ENCODE data around the gene TYRO3.
"Not testable (repeated sequence)": the region's sequence is repeated elsewhere in the genome, so short reads cannot be mapped to it uniquely, and the experiment has no call there.

The TYRO3 gene

DNA sequence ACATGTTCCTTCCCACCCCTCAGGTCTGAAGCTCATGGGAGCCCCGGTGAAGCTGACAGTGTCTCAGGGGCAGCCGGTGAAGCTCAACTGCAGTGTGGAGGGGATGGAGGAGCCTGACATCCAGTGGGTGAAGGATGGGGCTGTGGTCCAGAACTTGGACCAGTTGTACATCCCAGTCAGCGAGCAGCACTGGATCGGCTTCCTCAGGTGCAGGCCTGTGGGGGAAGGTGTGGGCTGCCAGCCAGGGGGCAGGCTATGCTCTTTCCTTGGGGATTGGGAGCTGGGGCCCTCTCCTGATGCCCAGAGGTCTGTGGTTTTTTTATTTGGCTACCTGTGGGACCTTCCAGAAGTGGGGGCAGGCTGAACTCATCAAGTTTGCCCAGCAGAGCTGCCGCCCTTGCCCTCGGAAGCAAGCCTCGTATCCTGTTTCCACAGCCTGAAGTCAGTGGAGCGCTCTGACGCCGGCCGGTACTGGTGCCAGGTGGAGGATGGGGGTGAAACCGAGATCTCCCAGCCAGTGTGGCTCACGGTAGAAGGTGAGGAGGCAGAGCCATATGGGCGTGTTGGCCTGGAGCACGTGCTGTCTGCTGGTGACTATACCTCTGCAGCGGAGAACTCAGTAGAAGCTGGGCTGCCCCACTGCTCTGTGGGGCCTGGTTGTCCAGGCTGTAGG is 2.2 kb downstream of the TYRO3 start:
- FAIRE-seq = no peak
- DNase-seq (ENCODE audit: insufficient read length, low spot score) = no peak
- no peak for TF ChIP-seq POLR2A (IDR thresholded peaks at IDR 0.05; ENCODE audit: low read depth, low read length)

DNA sequence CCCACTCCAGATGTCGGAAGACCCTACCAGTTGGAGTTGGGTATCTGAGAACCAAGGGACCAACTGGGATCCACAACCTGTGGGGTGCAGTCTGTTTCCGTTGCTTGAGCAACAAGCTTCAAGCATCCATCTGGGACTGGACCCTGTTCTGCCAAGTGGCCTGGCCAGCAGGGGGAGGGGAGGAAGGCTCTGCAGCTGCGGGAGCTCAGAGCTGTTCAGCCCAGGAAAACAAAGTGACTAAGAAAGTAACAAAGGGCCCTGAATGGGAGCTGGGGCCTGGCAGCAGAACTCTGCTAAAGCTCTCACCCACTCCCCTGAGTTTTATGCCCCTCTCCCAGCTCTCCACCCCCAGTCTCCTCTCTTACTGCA is 2.7 kb downstream of the TYRO3 start:
- no peak for FAIRE-seq
- no peak for TF ChIP-seq POLR2A (IDR thresholded peaks at IDR 0.05; ENCODE audit: low read depth, low read length)
- DNase-seq (ENCODE audit: insufficient read length, low spot score) = no peak

DNA sequence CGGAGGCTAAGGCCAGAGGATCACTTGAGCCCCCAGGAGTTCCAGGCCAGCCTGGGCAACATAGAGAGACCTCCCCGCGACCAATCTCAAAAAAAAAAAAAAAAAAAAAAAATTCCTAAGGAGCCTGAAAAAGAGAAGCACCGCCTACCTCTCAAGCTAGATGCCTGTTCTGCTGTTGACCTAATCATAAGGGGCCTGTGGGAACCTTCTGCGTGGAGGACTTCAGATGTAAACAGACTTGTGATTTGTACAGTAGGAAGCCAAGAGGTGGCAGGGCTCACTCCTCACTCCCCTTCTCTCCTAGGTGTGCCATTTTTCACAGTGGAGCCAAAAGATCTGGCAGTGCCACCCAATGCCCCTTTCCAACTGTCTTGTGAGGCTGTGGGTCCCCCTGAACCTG is 3.2 kb downstream of the TYRO3 start:
- no peak for TF ChIP-seq POLR2A (IDR thresholded peaks at IDR 0.05; ENCODE audit: low read depth, low read length)
- DNase-seq (ENCODE audit: insufficient read length, low spot score) = no peak
- FAIRE-seq = no peak

DNA sequence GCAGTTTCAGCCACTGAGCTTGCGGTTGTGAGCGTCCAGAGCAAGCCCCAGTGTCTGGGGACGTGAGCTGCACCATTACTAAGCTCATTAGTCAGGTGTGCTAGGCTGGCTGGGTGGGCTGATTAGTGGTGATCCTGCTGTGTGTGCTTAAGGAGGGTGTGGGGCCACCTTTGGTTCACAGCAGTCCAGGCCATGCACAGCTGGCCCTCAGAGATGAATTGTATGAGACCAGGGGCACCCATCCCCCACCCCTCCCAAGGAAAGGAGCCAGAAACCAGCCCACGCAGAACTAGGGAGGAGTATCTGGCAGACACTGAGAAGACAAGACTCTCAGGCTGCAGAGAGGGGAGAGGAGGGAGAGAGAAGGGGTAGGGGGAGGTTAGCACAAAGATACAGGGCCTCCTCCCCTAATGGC is 3.8 kb downstream of the TYRO3 start:
- DNase-seq (ENCODE audit: insufficient read length, low spot score) (no peak), FAIRE-seq (no peak)
- no peak for TF ChIP-seq POLR2A (IDR thresholded peaks at IDR 0.05; ENCODE audit: low read depth, low read length)

DNA sequence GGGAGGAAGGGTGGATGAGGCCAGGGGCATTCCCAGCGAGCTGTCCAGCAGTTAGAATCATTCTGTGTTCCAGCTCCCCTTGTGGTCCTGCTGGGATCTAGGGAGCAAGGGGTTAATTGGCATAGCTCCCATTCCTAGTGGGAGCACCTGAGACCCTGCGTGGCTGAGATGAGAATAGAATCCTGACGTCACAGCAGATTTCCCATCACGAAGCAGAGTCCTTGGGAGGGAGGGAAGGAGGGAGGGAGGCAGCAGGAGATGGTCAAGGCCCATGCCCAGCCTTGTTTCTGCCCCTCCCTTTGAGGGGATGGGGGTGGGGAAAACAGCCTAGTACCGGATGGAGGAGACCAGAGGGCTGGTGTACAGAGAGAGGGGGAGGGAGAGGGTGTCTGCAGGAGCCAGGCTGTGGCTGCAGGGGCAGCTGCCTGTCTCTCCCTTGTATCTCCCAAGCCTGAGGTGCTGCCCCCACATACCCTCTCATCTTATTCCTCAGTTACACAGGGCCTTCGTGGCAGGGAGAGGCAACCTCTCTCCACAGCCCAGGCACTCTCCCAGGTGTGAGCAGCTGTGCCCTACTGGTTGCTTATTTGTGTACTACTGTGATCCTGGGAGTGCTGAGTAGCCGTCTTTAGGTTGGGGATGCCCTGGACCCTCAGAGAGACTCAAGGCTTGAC is 5.4 kb downstream of the TYRO3 start:
- DNase-seq (ENCODE audit: insufficient read length, low spot score) (no peak), FAIRE-seq (no peak)
- no peak for TF ChIP-seq POLR2A (IDR thresholded peaks at IDR 0.05; ENCODE audit: low read depth, low read length)

DNA sequence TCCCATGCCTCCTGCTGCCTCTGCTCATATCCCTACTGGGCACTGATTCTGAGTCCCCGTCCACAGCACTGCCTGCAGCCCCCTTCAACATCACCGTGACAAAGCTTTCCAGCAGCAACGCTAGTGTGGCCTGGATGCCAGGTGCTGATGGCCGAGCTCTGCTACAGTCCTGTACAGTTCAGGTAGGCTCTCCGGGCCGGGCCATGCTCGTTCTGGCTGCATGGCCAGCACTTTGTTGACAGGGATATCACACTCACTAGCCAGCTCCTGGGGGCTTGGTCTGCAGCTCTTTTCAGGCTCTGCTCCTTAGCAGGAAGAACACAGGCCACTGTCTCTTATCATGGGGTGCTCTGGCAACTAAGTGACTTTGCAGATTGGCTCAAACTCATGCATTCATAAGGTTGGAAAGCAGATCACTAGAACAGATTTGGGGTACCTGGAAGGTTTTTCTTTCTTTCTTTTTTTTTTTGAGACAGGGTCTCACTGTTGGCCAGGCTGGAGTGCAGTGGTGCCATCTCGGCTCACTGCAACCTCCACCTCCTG is 6.0 kb downstream of the TYRO3 start:
- no peak for TF ChIP-seq POLR2A (IDR thresholded peaks at IDR 0.05; ENCODE audit: low read depth, low read length)
- DNase-seq (ENCODE audit: insufficient read length, low spot score) (no peak), FAIRE-seq (no peak)

DNA sequence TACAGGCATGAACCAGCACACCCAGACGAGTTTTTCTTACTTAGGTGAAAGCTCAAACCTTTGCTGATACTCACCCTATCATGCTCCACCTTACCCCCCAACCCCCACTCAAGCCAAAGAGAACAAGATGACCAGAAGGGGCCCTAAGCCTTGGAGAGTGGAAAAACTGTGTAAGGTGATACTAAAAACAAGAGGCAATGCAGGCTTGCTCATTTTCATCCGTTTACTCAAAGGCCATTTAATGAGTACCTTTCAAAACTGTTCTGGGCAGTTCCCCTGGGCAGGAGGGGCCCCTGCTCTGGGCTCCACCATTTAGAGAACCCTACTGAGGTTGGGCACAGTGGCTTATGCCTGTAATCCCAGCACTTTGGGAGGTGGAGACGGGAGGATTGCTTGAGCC is 6.7 kb downstream of the TYRO3 start:
- FAIRE-seq (no peak), DNase-seq (ENCODE audit: insufficient read length, low spot score) (no peak)

DNA sequence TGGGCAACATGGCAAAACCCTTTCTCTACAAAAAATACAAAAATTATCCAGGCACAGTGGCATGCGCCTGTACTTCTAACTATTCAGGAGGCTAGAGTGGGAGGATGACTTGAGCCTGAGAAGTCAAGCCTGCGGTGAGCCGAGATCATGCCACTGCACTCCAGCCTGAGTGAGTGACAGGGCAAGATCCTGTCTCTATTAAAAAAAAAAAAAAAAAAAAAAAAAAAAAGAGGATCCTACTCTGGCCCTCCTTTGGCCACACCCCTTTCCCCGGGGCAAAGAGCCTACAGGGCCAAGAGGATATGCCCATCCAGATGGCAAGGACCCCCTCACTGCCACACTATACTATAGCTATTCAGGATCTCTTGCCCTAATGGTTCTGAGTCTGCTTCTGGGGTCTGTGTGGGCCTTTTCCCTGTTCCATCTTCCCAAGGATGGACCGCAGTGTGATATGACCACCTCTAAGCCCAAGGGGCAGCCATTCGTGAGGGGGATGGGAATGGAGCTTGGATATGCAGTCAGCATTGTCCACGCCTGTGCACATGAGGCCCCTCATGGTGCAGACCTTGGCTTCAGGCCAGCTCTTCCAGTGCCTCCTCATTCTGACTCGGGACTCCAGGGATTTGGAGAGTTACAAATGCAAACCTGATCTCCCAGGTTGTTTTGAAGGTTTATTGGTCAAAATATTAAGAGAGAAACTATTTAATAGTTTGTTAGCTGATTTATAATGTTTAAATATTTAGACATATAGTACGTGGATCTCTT is 7.3 kb downstream of the TYRO3 start:
- no peak for DNase-seq (ENCODE audit: insufficient read length, low spot score)
- FAIRE-seq = no peak
- no peak for TF ChIP-seq POLR2A (IDR thresholded peaks at IDR 0.05; ENCODE audit: low read depth, low read length)

More for the DNA sequence above, 6.7 kb downstream of the TYRO3 start:
- no peak for TF ChIP-seq POLR2A (IDR thresholded peaks at IDR 0.05; ENCODE audit: low read depth, low read length)

DNA sequence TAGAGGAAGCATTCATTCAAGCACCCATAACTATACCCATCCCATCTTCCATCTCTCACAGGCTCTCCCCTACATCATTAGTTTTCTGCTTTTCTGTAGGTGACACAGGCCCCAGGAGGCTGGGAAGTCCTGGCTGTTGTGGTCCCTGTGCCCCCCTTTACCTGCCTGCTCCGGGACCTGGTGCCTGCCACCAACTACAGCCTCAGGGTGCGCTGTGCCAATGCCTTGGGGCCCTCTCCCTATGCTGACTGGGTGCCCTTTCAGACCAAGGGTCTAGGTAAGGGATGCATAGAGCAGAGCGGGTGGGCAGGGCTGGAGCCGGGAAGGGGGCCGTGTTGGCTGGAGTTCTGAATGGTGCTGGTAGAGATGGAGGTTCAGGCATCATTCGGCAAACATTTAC is 8.2 kb downstream of the TYRO3 start:
- no peak for DNase-seq (ENCODE audit: insufficient read length, low spot score)
- no peak for TF ChIP-seq POLR2A (IDR thresholded peaks at IDR 0.05; ENCODE audit: low read depth, low read length)
- FAIRE-seq = no peak

DNA sequence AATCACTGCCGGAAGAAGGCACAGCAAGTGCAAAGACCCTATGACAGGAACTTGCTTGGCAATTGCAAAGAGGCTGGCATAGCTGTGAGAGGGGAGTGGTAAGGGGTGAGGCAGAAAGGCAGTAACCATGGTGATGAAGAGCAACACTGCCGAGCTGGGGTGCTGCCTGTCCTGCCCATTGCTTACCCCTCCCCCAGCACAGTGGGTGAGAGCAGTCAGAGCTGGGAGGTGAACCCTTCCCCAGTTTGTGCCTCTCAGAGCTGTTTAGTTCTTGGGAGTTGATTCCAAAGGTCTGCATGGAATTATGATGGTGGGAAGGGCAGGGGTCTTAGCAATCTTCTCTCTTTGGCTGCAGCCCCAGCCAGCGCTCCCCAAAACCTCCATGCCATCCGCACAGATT is 8.8 kb downstream of the TYRO3 start:
- no peak for DNase-seq (ENCODE audit: insufficient read length, low spot score)
- no peak for FAIRE-seq
- no peak for TF ChIP-seq POLR2A (IDR thresholded peaks at IDR 0.05; ENCODE audit: low read depth, low read length)

DNA sequence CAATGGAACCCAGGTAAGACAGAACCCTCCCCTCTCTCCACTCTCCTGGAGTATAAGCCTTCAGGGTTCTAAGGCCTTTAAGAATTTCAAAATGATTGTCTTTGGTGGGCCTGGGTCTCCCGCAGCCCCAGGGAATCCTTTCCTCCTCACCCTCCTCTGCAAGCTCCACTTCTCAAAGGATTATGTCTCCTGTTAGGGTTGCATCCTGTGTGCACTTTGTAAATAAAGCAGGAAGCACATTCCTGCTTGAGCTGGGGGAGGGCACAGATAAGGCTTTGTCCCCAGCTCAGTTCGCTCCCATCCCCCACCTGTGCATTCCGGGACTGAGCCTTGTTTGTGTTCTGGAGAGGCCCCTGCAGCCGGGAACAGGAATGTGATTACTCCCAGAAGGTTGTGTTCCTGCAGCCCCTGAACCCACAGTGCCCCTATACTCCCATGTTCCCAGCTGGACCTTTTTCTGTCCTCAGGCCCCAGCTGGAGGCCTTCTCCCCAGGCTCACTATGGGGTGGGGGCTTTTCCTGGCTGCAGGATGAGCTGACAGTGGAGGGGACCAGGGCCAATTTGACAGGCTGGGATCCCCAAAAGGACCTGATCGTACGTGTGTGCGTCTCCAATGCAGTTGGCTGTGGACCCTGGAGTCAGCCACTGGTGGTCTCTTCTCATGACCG is 9.5 kb downstream of the TYRO3 start:
- TF ChIP-seq POLR2A (IDR thresholded peaks at IDR 0.05; ENCODE audit: low read depth, low read length) = no peak
- FAIRE-seq (no peak), DNase-seq (ENCODE audit: insufficient read length, low spot score) (no peak)

DNA sequence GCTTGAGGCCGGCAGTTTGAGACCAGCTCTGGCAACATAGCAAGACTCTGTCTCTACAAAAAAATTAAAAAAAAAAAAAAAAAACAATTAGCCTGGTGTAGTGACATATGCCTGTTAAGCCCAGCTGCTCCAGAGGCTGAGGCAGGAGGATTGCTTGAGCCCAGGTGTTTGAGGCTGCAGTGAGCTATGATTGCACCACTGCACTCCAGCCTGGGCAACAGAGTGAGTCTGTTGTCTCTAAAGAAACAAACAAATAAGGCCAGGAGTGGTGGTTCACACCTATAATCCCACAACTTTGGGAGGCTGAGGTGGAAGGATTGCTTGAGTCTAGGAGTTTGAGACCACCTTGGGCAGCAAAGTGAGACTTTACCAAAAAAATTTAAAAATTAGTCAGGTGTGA is 10.2 kb downstream of the TYRO3 start:
- FAIRE-seq = not testable (repeated sequence)

DNA sequence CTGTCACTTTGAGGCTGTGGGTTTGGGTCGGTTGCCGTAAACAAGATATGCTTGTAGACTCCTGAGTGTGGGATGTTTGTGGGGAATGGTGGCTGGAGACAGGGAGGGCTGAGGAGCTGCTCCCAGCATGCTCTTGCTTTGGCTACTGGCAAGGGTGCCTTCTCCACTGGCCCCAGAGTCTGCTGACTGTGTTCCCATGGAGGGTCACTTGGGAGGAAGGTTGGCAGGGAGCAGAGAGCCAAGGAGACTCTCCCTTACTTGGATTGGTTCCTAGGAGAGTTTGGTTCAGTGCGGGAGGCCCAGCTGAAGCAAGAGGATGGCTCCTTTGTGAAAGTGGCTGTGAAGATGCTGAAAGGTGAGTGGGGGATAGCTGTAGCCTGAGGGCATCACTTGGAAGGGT is 11.8 kb downstream of the TYRO3 start:
- no peak for TF ChIP-seq POLR2A (IDR thresholded peaks at IDR 0.05; ENCODE audit: low read depth, low read length)
- FAIRE-seq (no peak), DNase-seq (ENCODE audit: insufficient read length, low spot score) (no peak)

More for the DNA sequence above, 10.2 kb downstream of the TYRO3 start:
- not testable (repeated sequence) for DNase-seq (ENCODE audit: insufficient read length, low spot score)

DNA sequence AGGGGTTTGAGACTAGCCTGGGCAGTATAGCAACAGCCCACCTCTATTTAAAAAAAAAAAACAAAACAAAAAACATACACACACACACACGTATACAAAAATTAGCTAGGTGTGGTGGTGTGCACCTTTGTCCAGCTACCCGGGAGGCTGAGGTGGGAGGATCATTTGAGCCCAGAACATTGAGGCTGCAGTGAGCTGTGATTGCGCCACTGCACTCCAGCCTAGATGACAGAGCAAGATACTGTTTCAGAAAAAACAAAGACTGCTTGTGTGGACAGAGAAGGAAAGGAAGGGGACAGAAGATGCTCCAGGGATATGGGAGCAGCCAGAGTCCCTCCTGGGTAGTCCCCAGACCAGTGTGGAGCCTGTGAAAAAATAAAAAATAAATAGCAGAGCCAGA is 12.9 kb downstream of the TYRO3 start:
- DNase-seq (ENCODE audit: insufficient read length, low spot score) (no peak), FAIRE-seq (no peak)
- no peak for TF ChIP-seq POLR2A (IDR thresholded peaks at IDR 0.05; ENCODE audit: low read depth, low read length)

Measured in H54 (cell line).